Renal cortex interstitium (tissue), 11 donors: Measurements from ENCODE around the gene TMIGD3. TPM values are rescaled to one million over a fixed set of nuclear protein-coding genes. Genes with fewer than 3 reads are reported as not detected.
A peak's percentile ranks its signal among the peaks of the same experiment; 100 is the strongest.

Experiments used
- DNase-seq, 11 donors: peaks; one replicate each; pipeline ENCODE4 v3.0.0-alpha.2; 2013; ENCODE audit warnings: low read depth in 9 of 11, low spot score in 4 of 11; ENCODE audit errors: extremely low read depth in 1 of 11
- polyA plus RNA-seq, 3 donors: library from polyadenylated mRNA; unstranded; fragments of 120-200 nt; gene quantifications; one replicate each; pipeline ENCODE4 v1.2.1, GENCODE V29; 2013; ENCODE audit not compliant: insufficient read length in 3 of 3

Gene TMIGD3
- polyA plus RNA-seq, 3 donors: 1.0 to 1.7 (median 1.0) TPM

- DNase-seq: no peak
Measured at GRCh38 chr1:111483166-111483565, 20.3 kb downstream of the TMIGD3 start.

- DNase-seq: peak; percentile 29 to 66 (median 56)
Measured at GRCh38 chr1:111481387-111482221, 21.8 kb downstream of the TMIGD3 start.

GRCh38 chr1:111480674-111481073, 22.8 kb downstream of the TMIGD3 start:
- no peak for DNase-seq

GRCh38 chr1:111476761-111477309, 26.6 kb downstream of the TMIGD3 start:
- no peak for DNase-seq

GRCh38 chr1:111476214-111476613, 27.2 kb downstream of the TMIGD3 start:
- no peak for DNase-seq

- DNase-seq: no peak
Measured at GRCh38 chr1:111475701-111476100, 27.7 kb downstream of the TMIGD3 start.

- DNase-seq: no peak
Measured at GRCh38 chr1:111474521-111474920, 28.9 kb downstream of the TMIGD3 start.

GRCh38 chr1:111474106-111474505, 29.3 kb downstream of the TMIGD3 start:
- DNase-seq: no peak

- DNase-seq: no peak
Measured at GRCh38 chr1:111471538-111471937, 31.9 kb downstream of the TMIGD3 start.

- no peak for DNase-seq
Measured at GRCh38 chr1:111471012-111471411, 32.4 kb downstream of the TMIGD3 start.

- no peak for DNase-seq
Measured at GRCh38 chr1:111470596-111470995, 32.8 kb downstream of the TMIGD3 start.

- no peak for DNase-seq
Measured at GRCh38 chr1:111469539-111469938, 33.9 kb downstream of the TMIGD3 start.

- DNase-seq: no peak
Measured at GRCh38 chr1:111468717-111469100, 34.7 kb downstream of the TMIGD3 start.

GRCh38 chr1:111467865-111468716, 35.3 kb downstream of the TMIGD3 start:
- no peak for DNase-seq

GRCh38 chr1:111466480-111466879, 37.0 kb downstream of the TMIGD3 start:
- no peak for DNase-seq

GRCh38 chr1:111465754-111466153, 37.7 kb downstream of the TMIGD3 start:
- no peak for DNase-seq

GRCh38 chr1:111463029-111463683, 40.3 kb downstream of the TMIGD3 start:
- DNase-seq: no peak

- DNase-seq: no peak
Measured at GRCh38 chr1:111462370-111463028, 40.9 kb downstream of the TMIGD3 start.

- DNase-seq: no peak
Measured at GRCh38 chr1:111461765-111462164, 41.7 kb downstream of the TMIGD3 start.
